GM12878 (cell line): ENCODE measurements around the gene RECQL5. TPM values are rescaled to one million over a fixed set of nuclear protein-coding genes. Genes with fewer than 3 reads are reported as not detected.
A peak's percentile ranks its signal among the peaks of the same experiment; 100 is the strongest.

Experiments used
- ATAC-seq: fragments of 200-7000 bp; cut with Tn5 transposase; 3 replicates; pipeline ENCODE4 v1.9.1; 2020; ENCODE audit warnings: mild to moderate bottlenecking, moderate library complexity
- Bru-seq: library from RNA; stranded (reverse); fragments of 400-500 nt; gene quantifications from one replicate; lab custom pipeline; 2021; lab: Mats Ljungman, UMichigan
- BruChase-seq, 2 experiments: library from RNA; stranded (reverse); fragments of 400-500 nt; gene quantifications; one replicate each; lab custom pipeline; 2021; lab: Mats Ljungman, UMichigan
- BruUV-seq: library from RNA; stranded (reverse); fragments of 400-500 nt; replicated peaks from 2 replicates; lab custom pipeline; 2021; lab: Mats Ljungman, UMichigan
- CTCF ChIA-PET: fragments of 300-600 bp; sonication (Branson Sonifier 250); formaldehyde crosslinking; extraction: SDS; loops from one replicate; lab custom pipeline; 2021; ENCODE audit warnings: inconsistent platforms; lab: Yijun Ruan, JAX
- POLR2A ChIA-PET: fragments of 350-600 bp; formaldehyde crosslinking; extraction: SDS; loops from one replicate; lab custom pipeline; 2021; ENCODE audit warnings: inconsistent platforms; lab: Charles Lee
- RAD21 ChIA-PET: fragments of 300-600 bp; sonication (Branson Sonifier 250); formaldehyde crosslinking; loops from one replicate; lab custom pipeline; 2023; ENCODE audit warnings: antibody characterized with exemption; ENCODE audit not compliant: unreplicated experiment; lab: Charles Lee
- SMC1A ChIA-PET: fragments of 300-600 bp; sonication (Branson Sonifier 250); formaldehyde crosslinking; loops from one replicate; lab custom pipeline; 2023; ENCODE audit not compliant: unreplicated experiment, uncharacterized antibody; lab: Charles Lee
- DNase-seq: peaks from one replicate; pipeline ENCODE4 v3.0.0-alpha.2; 2011; ENCODE audit warnings: low read depth, low spot score
- FAIRE-seq: peaks from 3 replicates; lab custom pipeline; 2011; peaks lifted over from hg19 to GRCh38; lab: Jason Lieb, UNC
- H2AFZ ChIP-seq: 2 replicates; pipeline ENCODE4 v1.6.0; 2011; ENCODE audit warnings: low read depth, low read length, control low read depth; ENCODE audit not compliant: control insufficient read depth
- H3K27ac ChIP-seq: 2 replicates; pipeline ENCODE4 v1.5.1; 2011; ENCODE audit warnings: control low read depth; ENCODE audit not compliant: control insufficient read depth, insufficient read depth
- H3K27me3 ChIP-seq, 2 experiments: replicated peaks in 1 of 2; 2 replicates each; pipeline versions ENCODE4 v1.6.0 to v1.6.1; 2011; ENCODE audit warnings: low read length in 1 of 2; ENCODE audit not compliant: control insufficient read depth in 2 of 2, insufficient read depth in 2 of 2
- H3K36me3 ChIP-seq, 2 experiments: 2 replicates each; pipeline ENCODE4 v1.5.1; 2011; ENCODE audit warnings: low read length in 1 of 2; ENCODE audit not compliant: control insufficient read depth in 2 of 2, insufficient read depth in 2 of 2
- H3K4me1 ChIP-seq: 2 replicates; pipeline ENCODE4 v1.6.1; 2011; ENCODE audit warnings: mild to moderate bottlenecking, low read length, moderate library complexity, mixed read lengths; ENCODE audit not compliant: control insufficient read depth, insufficient read depth
- H3K4me2 ChIP-seq: 2 replicates; pipeline ENCODE4 v1.6.0; 2011; ENCODE audit warnings: control low read depth; ENCODE audit not compliant: control insufficient read depth, insufficient read depth
- H3K4me3 ChIP-seq: fragments of 200-600 bp; sonication (generic); 2 replicates; pipeline ENCODE4 v1.5.1; 2016
- H3K79me2 ChIP-seq: 2 replicates; pipeline ENCODE4 v1.6.0; 2011; ENCODE audit warnings: low read length; ENCODE audit not compliant: control insufficient read depth, insufficient read depth
- H3K9ac ChIP-seq: 2 replicates; pipeline ENCODE4 v1.8.0; 2011; ENCODE audit warnings: low read length, control low read depth, mixed read lengths; ENCODE audit not compliant: control insufficient read depth, insufficient read depth
- H3K9me3 ChIP-seq: replicated peaks from 3 replicates; pipeline ENCODE4 v1.5.1; 2011; ENCODE audit warnings: mild to moderate bottlenecking, low read length; ENCODE audit not compliant: control insufficient read depth, insufficient read depth
- H4K20me1 ChIP-seq: 2 replicates; pipeline ENCODE4 v1.6.0; 2011; ENCODE audit not compliant: control insufficient read depth, insufficient read depth
- BACH1 ChIP-seq: fragments of 450-650 bp; IDR thresholded peaks from 2 replicates; pipeline ENCODE4 v1.6.1; 2017; ENCODE audit warnings: mild to moderate bottlenecking, borderline replicate concordance
- BHLHE40 ChIP-seq, 2 experiments: fragments of 450-650 bp in 1 of 2; IDR thresholded peaks; 2 replicates each; pipeline ENCODE4 v1.6.1; 2011 to 2017; ENCODE audit warnings: low read depth in 2 of 2, borderline replicate concordance in 1 of 2, improper control_type of control experiment in 1 of 2, low read length in 1 of 2, mild to moderate bottlenecking in 1 of 2
- CHD2 ChIP-seq: IDR thresholded peaks from 2 replicates; pipeline ENCODE4 v1.6.1; 2011; ENCODE audit warnings: low read depth, low read length, improper control_type of control experiment, borderline replicate concordance
- CREB1 ChIP-seq: IDR thresholded peaks from 2 replicates; pipeline ENCODE4 v1.6.1; 2012; ENCODE audit warnings: low read depth, mild to moderate bottlenecking, inconsistent platforms
- IKZF1 ChIP-seq: fragments of 450-650 bp; conservative IDR thresholded peaks from 2 replicates; pipeline ENCODE4 v1.6.1; 2017; ENCODE audit warnings: antibody characterized with exemption, mild to moderate bottlenecking
- MTA3 ChIP-seq: IDR thresholded peaks from 2 replicates; pipeline ENCODE4 v1.6.1; 2012; ENCODE audit warnings: low read length, inconsistent platforms, borderline replicate concordance
- MYB ChIP-seq: fragments of 150-350 bp; IDR thresholded peaks from 2 replicates; pipeline ENCODE4 v1.6.1; 2014; ENCODE audit warnings: mild to moderate bottlenecking, low read depth, low read length, borderline replicate concordance
- NRF1 ChIP-seq: conservative IDR thresholded peaks from 2 replicates; pipeline ENCODE4 v1.6.1; 2011; ENCODE audit warnings: mild to moderate bottlenecking, low read depth, low read length, improper control_type of control experiment
- PAX8 ChIP-seq: fragments of 450-650 bp; IDR thresholded peaks from 2 replicates; pipeline ENCODE4 v1.6.1; 2017; ENCODE audit warnings: mild to moderate bottlenecking, moderate library complexity
- SMC3 ChIP-seq: IDR thresholded peaks from 2 replicates; pipeline ENCODE4 v1.6.1; 2011; ENCODE audit warnings: low read length, improper control_type of control experiment, borderline replicate concordance
- YBX1 ChIP-seq: fragments of 450-650 bp; IDR thresholded peaks from 2 replicates; pipeline ENCODE4 v1.6.1; 2016; ENCODE audit warnings: antibody characterized with exemption
- WGBS: methylation state at CpG from one replicate; pipeline ENCODE4 v1.1.6; 2016; ENCODE audit warnings: low lambda C conversion rate; ENCODE audit not compliant: insufficient replicate concordance, insufficient coverage; ENCODE audit errors: missing lambda C conversion rate; 5-methylcytosine and 5-hydroxymethylcytosine counted together
- in situ Hi-C: fragments of 300-500 bp; cut with MboI; formaldehyde crosslinking; loops from 9 replicates; pipeline ENCODE4 v1.14.3; 2018; ENCODE audit warnings: mixed read lengths
- intact Hi-C: fragments of 100-400 bp; cut with micrococcal nuclease; formaldehyde crosslinking; loops from one replicate; pipeline ENCODE4 v1.14.2; 2022; ENCODE audit not compliant: unreplicated experiment
- long read RNA-seq, 2 experiments: library from polyadenylated mRNA; unstranded; transcript quantifications; one replicate each; pipeline ENCODE4 v2.0.0, GENCODE V29; 2019 to 2020
- polyA minus RNA-seq, 3 experiments: library from RNA; depleted of rRNA, polyadenylated mRNA; stranded (reverse); fragments of >200 nt; gene quantifications; 2 replicates each; pipeline ENCODE4 v1.2.3, GENCODE V29; 2011
- polyA plus RNA-seq, 11 experiments: library from polyadenylated mRNA; depleted of rRNA in 4 of 11; unstranded in 6 of 11; stranded (reverse) in 5 of 11; fragments of >200 nt; fragmentation: Nextera tagmentation in 4 of 11; fragmentation: Illumina TruSeq in 1 of 11; extraction: Ambion mirVana in 4 of 11; extraction: Trizol in 1 of 11; gene quantifications; 1 replicate in 1 of 11; 2 replicates in 10 of 11; pipeline versions ENCODE4 v1.2.1 to v1.2.3, GENCODE V29; 2011 to 2016; ENCODE audit warnings: inconsistent platforms in 2 of 11, missing spikeins in 2 of 11, low read depth in 1 of 11
- total RNA-seq, 4 experiments: library from RNA; depleted of rRNA in 3 of 4; stranded (reverse); fragments of >200 nt in 3 of 4; fragmentation: Illumina TruSeq in 1 of 4; extraction: Trizol in 1 of 4; gene quantifications; 2 replicates each; pipeline versions ENCODE4 v1.2.1 to v1.2.3, GENCODE V29; 2013 to 2021
- TF ChIP-seq, protein P1 (sequence below), 3 experiments: IDR thresholded peaks in 2 of 3; conservative IDR thresholded peaks in 1 of 3; 2 replicates each; pipeline ENCODE4 v1.5.1; 2011; ENCODE audit warnings: low read depth in 3 of 3, low read length in 3 of 3, mild to moderate bottlenecking in 3 of 3, control low read depth in 2 of 3, moderate library complexity in 2 of 3, inconsistent platforms in 1 of 3, mixed read lengths in 1 of 3; ENCODE audit not compliant: control insufficient read depth in 2 of 3, insufficient read depth in 1 of 3; ENCODE audit errors: extremely low read depth in 1 of 3

The RECQL5 gene
- 112 and 142 TPM in 2 replicates for total RNA-seq (2013; cell fraction: nucleolus; rRNA removed)
- total RNA-seq (2014; rRNA removed) (22.3 and 26.8 TPM in 2 replicates), total RNA-seq (2014; rRNA removed; fragmentation: Illumina TruSeq; extraction: Trizol) (13.9 and 15.3 TPM in 2 replicates), total RNA-seq (2021) (30.0 and 32.1 TPM in 2 replicates), polyA plus RNA-seq (2011; rRNA removed) (10.5 and 15.2 TPM in 2 replicates), polyA plus RNA-seq (2014; fragmentation: Illumina TruSeq; extraction: Trizol) (11.2 and 18.0 TPM in 2 replicates), polyA plus RNA-seq (2014; fragmentation: Nextera tagmentation; extraction: Ambion mirVana) (1 to 10 TPM; 3.6 to 6.4 TPM), polyA plus RNA-seq (2014; rRNA removed) (26.6 and 30.6 TPM in 2 replicates), polyA plus RNA-seq (2016; fragmentation: Nextera tagmentation; extraction: Ambion mirVana) (10 to 100 TPM; 26.9 to 27.3 TPM), polyA minus RNA-seq (2011; rRNA and poly(A)+ RNA removed) (18.1 and 28.2 TPM in 2 replicates), Bru-seq, nascent RNA (percentile 64 among the genes with signal in this experiment), BruChase-seq, experiment 1, labeled RNA remaining after a 6-hour chase (percentile 62 among the genes with signal in this experiment), BruChase-seq, experiment 2, labeled RNA remaining after a 2-hour chase (percentile 59 among the genes with signal in this experiment)
- polyA plus RNA-seq (2011; ENCODE audit: low read depth) = 13.1 TPM
- 15.7 and 17.6 TPM in 2 replicates for polyA plus RNA-seq (2011; cell fraction: cytosol; rRNA removed)
- polyA plus RNA-seq (2011; cell fraction: nucleus; rRNA removed) = 194 and 196 TPM in 2 replicates
- polyA plus RNA-seq (2012) = 28.1 and 34.0 TPM in 2 replicates
- polyA minus RNA-seq (2011; cell fraction: cytosol; rRNA and poly(A)+ RNA removed) = 8.1 and 13.6 TPM in 2 replicates
- polyA minus RNA-seq (2011; cell fraction: nucleus; rRNA and poly(A)+ RNA removed) = 29.1 and 47.5 TPM in 2 replicates
- long read RNA-seq, experiment 1, partial matches to known transcripts = 1 of 3 reads
- long read RNA-seq, experiment 1, other reads (novel, unspliced or antisense) = 1 of 3 reads
- long read RNA-seq, experiment 2, partial matches to known transcripts = 2 of 10 reads
- long read RNA-seq, experiment 2, other reads (novel, unspliced or antisense) = 3 of 10 reads

DNA sequence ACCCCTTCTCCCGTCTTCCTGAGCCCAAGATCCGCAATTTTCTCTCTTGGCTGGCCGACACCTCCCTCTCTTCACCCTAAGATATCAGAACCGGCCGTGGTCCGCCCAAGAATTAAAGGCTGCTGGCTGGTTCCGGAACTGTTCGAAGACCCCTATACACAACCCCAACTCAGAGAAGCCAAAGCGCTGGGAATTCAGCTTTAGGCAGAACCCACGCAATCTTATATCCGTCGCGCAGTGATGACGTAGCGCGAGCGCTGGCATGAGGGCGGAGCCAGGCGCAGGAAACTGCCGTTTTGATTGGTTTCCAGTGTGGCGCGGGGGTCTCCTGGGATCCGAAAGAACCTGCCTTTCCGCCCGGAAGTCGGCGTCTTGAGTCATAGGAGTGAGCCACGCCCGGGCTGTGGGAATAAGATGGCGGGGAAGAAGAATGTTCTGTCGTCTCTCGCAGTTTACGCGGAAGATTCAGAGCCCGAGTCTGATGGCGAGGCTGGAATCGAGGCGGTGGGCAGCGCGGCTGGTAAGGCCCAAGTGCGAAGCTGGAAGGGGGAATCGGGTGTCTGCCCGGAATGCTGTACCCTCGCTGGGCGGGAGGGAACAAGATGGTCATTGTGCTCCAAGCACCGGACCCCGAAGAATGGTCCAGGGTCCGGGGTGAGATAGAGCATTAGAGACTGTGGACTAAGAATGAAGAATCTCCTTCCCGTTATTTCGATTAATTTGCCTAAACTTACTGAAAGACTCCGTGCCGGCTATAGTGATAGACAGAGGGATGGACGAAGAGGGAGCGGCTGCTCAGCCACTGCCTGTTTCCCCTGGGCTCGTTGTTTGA is at the start of gene RECQL5, which contains the start of gene SAP30BP:
Gene RECQL5 (minus strand): TSS at position 196 of the 832 bp plus-strand sequence. CDS start 597 bp downstream, outside the sequence.
Gene SAP30BP (plus strand): TSS at position 380 of the 832 bp plus-strand sequence. CDS start 35 bp downstream, at position 415.
- under 1% methylated on average over 55 of the region's 55 CpGs for WGBS
- CTCF ChIA-PET = interaction anchor here (0.7 to 6.0 kb wide), 13 partner anchors 9 to 253 kb away, joined by 3 to 30 read pairs (median 5); partner anchors contain the start of gene SMIM5
- peaks cover 54% of the 10 kb centered on the region for H3K79me2 ChIP-seq
- peaks cover 23% of the 10 kb centered on the region for H3K4me1 ChIP-seq
- peak; percentile 90 for DNase-seq
- no peaks in the 10 kb centered on the region for H3K9me3 ChIP-seq
- intact Hi-C loops = no loop called here
- peak within 1 kb of the TSS; percentile 81 for H3K27ac ChIP-seq
- POLR2A ChIA-PET = interaction anchor here (0.6 to 2.4 kb wide), 7 partner anchors 10 to 178 kb away, joined by 3 to 12 read pairs (median 5); partner anchors contain the start of gene LLGL2
- H3K4me2 ChIP-seq = peak within 1 kb of the TSS; percentile 70
- H3K36me3 ChIP-seq = peaks cover 2 to 21% of the 10 kb centered on the region in 2 experiments; a peak in 3 of 4 replicates
- SMC1A ChIA-PET = interaction anchor here (0.6 to 2.7 kb wide), 10 partner anchors 9 to 329 kb away, joined by 3 to 10 read pairs (median 4); partner anchors contain the start of gene SMIM5
- in situ Hi-C loops = no loop called here
- BruUV-seq = TSS peak; percentile 86
- H3K4me3 ChIP-seq = peak within 1 kb of the TSS; percentile 79
- peak within 1 kb of the TSS; percentile 45 for H2AFZ ChIP-seq
- H3K27me3 ChIP-seq = no peaks in the 10 kb centered on the region
- peak within 1 kb of the TSS; percentile 79 for H3K9ac ChIP-seq
- peak; percentile 78 for FAIRE-seq
- ATAC-seq = peak; percentile 89
- RAD21 ChIA-PET = interaction anchor here (0.7 to 1.1 kb wide), 8 partner anchors 9 to 81 kb away, joined by 3 to 4 read pairs (median 3); a partner anchor contains a TSS
- H4K20me1 ChIP-seq = no peaks in the 10 kb centered on the region
- TF ChIP-seq MTA3 = no peak
- peak; percentile 77 for TF ChIP-seq IKZF1
- no peak; the same call in 1 of the 2 replicates for TF ChIP-seq BACH1
- TF ChIP-seq PAX8 = no peak
- TF ChIP-seq, protein P1, sequence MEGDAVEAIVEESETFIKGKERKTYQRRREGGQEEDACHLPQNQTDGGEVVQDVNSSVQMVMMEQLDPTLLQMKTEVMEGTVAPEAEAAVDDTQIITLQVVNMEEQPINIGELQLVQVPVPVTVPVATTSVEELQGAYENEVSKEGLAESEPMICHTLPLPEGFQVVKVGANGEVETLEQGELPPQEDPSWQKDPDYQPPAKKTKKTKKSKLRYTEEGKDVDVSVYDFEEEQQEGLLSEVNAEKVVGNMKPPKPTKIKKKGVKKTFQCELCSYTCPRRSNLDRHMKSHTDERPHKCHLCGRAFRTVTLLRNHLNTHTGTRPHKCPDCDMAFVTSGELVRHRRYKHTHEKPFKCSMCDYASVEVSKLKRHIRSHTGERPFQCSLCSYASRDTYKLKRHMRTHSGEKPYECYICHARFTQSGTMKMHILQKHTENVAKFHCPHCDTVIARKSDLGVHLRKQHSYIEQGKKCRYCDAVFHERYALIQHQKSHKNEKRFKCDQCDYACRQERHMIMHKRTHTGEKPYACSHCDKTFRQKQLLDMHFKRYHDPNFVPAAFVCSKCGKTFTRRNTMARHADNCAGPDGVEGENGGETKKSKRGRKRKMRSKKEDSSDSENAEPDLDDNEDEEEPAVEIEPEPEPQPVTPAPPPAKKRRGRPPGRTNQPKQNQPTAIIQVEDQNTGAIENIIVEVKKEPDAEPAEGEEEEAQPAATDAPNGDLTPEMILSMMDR (IDR thresholded peaks at IDR 0.05 in 2 of 3, conservative IDR thresholded peaks at IDR 0.05 in 1 of 3; ENCODE audit: control insufficient read depth in 2 of 3, extremely low read depth in 1 of 3, insufficient read depth in 1 of 3, low read depth in 3 of 3, low read length in 3 of 3) = no peak
- no peak for TF ChIP-seq YBX1
- peak; percentile 99 for TF ChIP-seq CREB1
- TF ChIP-seq NRF1 = 0 out of 2 replicates have a peak, but pooled peaks have one; percentile 8
- no peak for TF ChIP-seq MYB
- TF ChIP-seq SMC3 = no peak
- TF ChIP-seq CHD2 = peak; percentile 70; the same call in 1 of the 2 replicates
- peak in 1 of 2 experiments; percentile 25; a peak in 1 of 4 replicates for TF ChIP-seq BHLHE40 (IDR thresholded peaks at IDR 0.05; ENCODE audit: borderline replicate concordance in 1 of 2, low read depth in 2 of 2, low read length in 1 of 2)
